C4-2B (cell line): ENCODE results near the gene QSOX2.

Experiments
- H3K27ac ChIP-seq: fragments of 450-650 bp; 2 replicates; pipeline ENCODE4 v1.5.1; 2017
- CTCF ChIP-seq: fragments of 450-650 bp; conservative IDR thresholded peaks from 2 replicates; pipeline ENCODE4 v1.5.1; 2017; ENCODE audit warnings: mild to moderate bottlenecking
- ZFX ChIP-seq: fragments of 450-650 bp; IDR thresholded peaks from 2 replicates; pipeline ENCODE4 v1.6.1; 2017

The QSOX2 gene

GRCh38 chr9:136274786-136275654, 29.4 kb upstream of the QSOX2 start:
- no peak overlapping the region for H3K27ac ChIP-seq
- no peak for TF ChIP-seq ZFX
- TF ChIP-seq CTCF, result no peak

GRCh38 chr9:136273921-136274785, 28.5 kb upstream of the QSOX2 start:
- TF ChIP-seq CTCF (no peak), ZFX (no peak)
- H3K27ac ChIP-seq, result no peak overlapping the region

- no peak overlapping the region for H3K27ac ChIP-seq
- TF ChIP-seq ZFX (no peak), CTCF (no peak)
These were observed 27.7 kb upstream of the QSOX2 start for GRCh38 chr9:136273244-136273865.

- H3K27ac ChIP-seq, result no peak overlapping the region
- TF ChIP-seq CTCF (no peak), ZFX (no peak)
These were observed 24.6 kb upstream of the QSOX2 start for GRCh38 chr9:136270173-136270705.

- no peak for TF ChIP-seq ZFX
- no peak for TF ChIP-seq CTCF
- no peak overlapping the region for H3K27ac ChIP-seq
These were observed 23.1 kb upstream of the QSOX2 start for GRCh38 chr9:136268735-136269134.

- no peak for TF ChIP-seq ZFX
- TF ChIP-seq CTCF, result no peak
- H3K27ac ChIP-seq, result no peak overlapping the region
These were observed 22.7 kb upstream of the QSOX2 start for GRCh38 chr9:136268318-136268717.
